HG02870 (cell line): Measurements from ENCODE around the gene KCNA10.
"Not testable (repeated sequence)": the region's sequence is repeated elsewhere in the genome, so short reads cannot be mapped to it uniquely, and the experiment has no call there.

Source experiments
- ATAC-seq: cut with Tn5 transposase; IDR thresholded peaks from one replicate; pipeline ENCODE4 v1.9.1; 2021; ENCODE audit warnings: mild to moderate bottlenecking, moderate library complexity; ENCODE audit not compliant: unreplicated experiment

KCNA10 gene

DNA sequence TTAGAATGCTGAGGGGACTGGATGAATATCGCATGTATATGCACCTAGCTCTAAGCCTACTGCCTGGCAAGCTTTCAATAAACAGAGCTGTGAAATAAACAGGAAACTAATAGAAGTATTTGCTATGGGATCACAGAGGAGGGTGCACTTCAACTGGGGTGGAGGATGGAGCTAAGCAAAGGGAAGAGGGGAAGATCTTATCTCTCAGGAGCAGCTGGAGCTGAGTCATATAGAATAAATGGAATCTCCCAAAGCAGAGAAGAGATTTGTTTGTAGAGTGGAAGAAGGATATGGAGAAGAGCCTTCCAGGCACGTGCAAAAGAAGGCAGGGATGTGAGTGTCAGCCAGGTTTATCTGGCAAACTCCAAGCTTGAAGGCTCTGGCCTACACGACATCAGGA lies 17.0 kb upstream of the KCNA10 start:
- ATAC-seq, result no peak

DNA sequence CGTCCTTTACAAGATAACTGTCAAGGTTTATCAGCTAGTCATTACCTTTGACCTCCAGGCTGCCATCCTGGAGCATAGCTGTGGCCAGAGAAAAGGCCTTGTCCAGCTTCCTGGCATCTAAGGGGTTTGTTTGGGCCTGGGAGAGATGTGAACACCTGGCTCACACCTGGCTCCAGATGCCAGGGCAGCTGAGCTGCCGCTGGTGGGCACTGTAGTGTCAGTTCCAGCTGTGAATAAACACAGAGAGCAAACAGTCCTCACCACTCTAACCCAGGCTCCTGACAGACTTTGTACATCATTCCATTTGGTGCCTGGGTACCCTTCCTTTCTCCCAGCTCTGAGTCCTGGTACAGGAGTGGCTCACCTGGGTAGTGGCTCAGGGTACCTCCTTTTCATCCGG lies 14.3 kb upstream of the KCNA10 start:
- ATAC-seq, result no peak

DNA sequence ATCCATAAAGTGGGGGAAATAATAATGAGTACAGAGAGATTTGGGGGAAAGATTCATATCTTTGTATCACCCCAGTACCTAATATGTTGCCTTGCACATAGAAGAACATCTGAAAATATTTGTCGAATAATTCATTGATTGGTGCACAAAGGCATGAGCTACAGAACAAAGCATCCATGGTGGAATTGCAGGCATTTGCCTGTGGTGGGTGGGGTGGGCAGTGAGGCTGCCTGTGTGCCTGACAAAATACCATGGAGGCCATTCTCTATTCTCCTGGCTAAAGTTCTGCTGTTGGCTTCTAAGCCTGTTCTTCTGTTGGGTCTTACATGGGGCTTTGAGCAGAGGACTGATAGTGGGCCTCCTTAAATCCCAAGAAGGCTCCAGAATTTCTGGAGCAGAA lies 10.0 kb upstream of the KCNA10 start:
- ATAC-seq, result no peak

DNA sequence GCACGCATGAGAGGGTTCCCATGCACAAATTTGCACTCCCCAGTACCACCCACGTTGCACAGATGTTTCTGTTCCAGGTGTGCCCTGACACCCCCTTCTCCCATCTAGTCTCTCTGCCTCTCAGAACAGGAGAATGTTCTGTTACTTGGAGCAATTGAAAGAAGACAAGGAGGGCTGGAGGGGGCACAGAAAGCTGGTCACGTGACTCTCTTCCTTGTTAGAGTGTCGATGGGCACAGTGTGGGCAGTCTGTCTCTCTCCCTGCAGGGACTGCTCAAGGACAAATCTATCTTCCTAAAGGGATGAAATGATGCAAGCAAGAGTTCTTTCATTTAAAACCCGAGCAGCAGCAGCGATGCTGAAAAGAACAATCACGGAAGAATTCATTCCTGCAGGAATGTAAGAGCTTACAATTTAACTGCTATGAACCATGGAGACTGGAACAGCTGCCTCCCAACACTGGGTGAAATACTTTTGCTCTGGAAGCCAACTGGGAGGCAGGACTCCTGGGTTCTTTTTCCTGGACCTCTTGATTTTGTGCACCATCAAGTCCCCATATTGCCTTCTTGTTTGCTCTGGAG lies 7.3 kb upstream of the KCNA10 start:
- no peak for ATAC-seq

DNA sequence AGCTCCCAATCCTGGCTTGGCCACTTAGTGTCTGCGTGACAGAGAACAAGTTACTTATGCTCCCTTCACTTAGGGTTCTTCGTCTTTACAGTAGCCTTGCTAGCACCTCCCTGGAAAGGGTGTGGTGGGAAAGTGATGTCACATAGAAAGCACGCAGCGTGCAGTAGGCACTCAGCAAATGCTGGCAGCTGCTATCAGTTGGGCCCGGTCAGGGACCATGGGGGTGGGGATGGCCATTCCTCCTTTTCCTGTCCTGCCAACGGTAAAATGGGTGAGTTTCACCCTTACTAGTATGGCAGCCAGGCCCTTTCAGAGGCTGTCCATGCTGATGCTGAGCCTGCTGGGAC lies 6.2 kb upstream of the KCNA10 start:
- no peak for ATAC-seq

DNA sequence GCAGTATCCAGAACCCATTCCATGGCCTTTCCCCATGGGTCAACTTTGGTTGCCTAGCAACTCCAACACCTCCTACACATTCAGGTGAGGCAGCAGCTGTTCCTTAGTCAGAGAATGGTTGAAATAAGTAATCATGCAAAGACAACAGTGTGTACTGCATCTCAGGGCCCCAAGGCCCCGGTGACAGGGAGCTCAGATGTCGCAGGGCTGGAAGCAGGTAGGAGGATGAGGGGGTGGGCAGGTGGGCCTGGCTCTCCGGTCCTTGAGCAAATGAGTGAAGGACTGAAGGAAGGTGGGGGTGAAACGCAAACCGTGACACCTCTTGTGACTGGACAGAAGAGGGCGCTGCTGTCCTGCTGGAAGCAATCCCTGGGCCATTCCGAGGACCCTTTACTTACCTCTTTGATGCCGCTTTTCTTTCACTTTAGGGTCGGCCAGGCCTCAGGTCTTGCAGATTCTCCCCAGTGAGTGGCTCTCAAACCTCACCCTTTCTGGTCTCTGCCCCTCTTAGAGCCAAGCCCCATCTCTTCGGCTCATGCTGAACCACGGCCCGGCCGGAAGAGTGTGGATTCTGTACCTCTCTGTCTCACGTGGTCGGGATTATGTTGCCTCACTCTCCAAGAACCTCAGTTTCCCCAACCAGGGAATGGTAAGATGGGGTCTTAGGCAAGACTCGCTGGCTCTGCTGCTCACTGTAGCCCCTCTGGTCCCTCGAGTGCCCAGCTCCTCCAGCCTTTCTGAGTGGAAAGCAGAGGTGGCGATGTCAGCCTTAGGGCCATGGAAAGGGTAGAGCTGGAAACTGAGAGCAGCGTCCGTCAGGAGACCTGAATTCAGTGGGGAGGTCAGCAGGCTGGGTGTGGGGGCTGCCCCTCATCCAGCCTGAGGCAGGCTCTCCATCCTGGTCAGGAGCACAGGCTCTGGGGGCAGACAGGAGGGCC lies 5.6 kb upstream of the KCNA10 start:
- no peak for ATAC-seq

DNA sequence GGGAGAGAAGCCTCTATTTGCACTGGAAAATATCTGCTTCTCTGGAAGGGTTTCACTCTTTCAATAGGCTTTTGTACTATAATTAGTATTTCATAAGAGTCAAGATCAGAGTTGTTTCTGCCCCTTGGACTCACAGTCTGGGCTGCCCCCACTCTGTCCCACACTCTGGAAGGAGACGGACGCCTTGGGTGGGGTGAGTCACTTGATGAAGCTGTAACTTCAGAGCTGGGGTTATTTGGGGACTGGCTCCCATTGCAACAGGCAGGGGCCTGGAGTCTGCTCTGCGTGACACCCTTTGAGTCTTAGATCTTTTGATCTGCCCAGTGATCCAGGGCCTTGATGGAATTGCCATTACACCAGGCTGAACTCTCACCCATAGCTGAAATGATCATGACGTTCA lies 4.0 kb upstream of the KCNA10 start:
- no peak for ATAC-seq

DNA sequence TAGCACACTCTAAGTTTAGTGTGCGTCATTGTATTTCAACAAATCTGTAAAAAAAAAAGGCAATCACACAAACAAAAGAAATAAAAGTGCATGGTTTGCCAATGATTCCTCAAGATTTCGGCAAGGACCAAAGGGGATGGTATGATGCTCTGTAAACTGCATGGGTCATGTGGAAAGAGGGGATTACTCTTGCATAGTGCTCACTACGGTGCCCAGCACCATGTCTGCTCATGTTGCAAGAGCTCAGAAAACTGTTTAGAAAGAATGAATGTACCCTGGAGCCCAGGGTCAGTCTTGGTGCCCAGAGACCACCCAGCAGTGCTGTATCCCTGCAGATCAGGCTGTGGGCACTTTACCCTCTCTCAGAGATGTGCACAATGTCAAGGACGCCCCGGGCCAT lies 3.6 kb upstream of the KCNA10 start:
- ATAC-seq, result no peak

DNA sequence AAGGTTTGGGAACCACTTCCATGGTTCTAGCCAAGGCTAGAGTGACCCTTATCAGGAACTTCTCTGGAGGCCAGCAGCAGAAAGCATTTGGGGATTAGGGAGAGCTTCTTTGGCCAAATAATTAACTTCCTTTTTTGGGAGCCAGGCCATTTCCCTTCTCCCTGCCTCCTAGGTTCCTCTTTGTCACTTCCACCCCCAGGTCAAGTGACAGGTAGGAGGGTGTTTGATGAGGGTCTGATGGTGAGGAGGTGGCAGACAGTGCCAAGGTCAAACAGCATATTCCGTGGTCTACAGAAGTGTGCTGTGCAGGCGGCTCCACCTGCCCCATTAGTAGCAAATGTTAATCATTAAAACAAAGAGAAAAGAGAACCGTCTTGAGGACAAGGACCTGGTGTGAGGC lies 1.9 kb upstream of the KCNA10 start:
- no peak for ATAC-seq

DNA sequence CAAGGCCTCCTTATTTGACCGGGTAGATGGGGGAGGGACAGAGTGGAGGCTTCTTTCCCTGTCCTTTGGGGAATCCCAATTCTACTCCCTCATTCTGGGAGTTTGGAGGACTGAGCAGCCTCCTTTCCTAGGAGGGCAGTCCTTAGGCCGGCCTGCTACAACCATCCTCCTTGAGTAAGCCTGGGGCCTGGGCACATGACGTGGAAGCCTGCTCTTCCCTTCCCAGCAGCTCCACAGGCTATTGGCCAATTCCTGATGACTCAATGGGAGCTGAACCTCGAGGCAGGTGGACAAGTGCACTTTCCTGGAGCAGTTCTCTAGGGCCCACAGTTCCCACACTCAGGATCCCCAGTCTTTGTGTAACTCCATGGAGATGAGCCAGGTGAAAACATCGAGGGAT lies 3.1 kb downstream of the KCNA10 start:
- ATAC-seq, result no peak

DNA sequence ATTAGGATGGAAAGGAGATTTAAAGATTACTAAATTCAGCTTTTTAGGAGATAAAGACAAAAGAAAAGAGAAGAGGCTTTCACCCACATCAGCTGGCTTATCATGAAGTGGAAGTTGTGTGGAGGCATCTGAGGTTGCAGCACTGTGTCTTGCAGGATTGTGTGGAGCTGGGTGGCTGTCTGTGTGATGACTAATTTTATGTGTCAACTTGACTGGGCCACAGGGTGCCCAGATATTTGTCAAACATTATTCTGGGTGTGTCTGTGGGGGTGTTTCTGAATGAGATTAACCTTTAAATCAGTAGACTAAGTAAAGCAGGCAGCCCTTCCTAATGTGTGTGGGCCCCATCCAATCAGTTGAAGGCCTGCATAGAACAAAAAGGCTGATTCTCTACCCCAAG lies 3.9 kb downstream of the KCNA10 start:
- no peak for ATAC-seq

DNA sequence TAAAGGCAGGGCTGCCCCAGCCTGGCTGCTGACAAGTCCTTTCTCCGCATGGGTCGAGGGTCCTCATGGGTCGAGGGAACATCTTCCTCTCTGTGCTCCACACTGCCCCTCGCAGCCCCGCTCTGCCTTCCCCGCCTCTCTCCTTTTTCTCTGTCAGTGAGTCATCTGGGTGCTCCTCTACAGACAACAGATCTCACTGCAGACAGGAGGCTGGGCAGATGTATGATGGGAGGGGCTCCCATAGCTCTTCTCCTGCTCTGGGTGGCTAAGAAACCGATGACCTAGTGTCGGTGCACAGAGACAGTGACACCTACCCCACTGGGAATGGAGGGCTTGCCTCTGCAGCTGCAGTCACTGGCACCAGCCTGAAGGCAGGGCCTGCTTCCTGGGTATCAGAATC lies 5.5 kb downstream of the KCNA10 start:
- no peak for ATAC-seq

DNA sequence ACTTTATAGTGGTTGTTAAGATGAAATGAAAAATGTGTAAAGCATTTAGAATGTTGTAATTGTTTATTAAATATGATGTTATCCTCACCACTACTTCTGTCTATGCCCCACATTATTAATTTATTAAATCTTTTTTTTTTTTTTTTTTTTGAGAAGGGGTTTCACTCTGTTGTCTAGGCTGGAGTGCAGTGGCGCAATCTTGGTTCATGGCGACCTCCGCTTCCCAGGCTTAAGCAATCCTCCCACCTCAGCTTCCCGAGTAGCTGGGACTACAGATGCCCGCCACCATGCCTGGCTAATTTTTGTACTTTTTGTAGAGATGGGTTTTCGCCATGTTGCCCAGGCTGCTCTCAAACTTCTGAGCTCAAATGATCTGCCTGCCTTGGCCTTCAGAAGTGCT lies 7.5 kb downstream of the KCNA10 start:
- no peak for ATAC-seq

DNA sequence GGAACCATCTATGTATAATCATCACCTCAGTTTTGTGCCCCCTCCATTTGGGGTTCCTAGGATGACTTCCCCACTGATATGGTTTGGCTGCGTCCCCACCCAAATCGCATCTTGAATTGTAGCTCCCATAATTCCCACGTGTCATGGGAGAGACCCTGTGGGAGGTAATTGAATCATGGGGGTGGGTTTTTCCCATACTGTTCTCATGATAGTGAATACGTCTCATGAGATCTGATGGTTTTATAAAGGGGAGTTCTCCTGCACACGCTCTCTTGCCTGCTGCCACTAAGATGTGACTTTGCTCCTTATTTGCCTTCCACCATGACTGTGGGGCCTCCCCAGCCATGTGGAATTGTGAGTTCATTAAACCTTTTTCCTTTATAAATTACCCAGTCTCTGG lies 8.1 kb downstream of the KCNA10 start:
- not testable (repeated sequence) for ATAC-seq

DNA sequence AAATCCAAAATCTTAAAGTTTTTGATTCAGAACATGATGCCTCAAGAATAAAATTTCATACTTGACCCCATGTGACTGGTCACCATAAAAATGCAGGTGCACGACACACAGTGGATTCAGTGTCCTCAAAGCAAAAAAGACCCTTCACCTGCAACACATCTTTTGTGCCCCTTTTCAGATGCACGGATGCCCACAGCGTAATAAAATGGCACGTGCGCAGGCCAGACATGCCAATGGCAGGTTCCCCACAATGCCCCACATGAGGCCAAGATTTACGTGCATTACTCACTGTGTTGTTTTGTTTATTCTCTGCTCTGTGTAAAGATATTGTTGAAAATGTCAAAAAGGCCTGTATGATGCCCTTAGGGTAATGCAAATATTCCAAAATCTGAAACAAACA lies 9.3 kb downstream of the KCNA10 start:
- no peak for ATAC-seq

DNA sequence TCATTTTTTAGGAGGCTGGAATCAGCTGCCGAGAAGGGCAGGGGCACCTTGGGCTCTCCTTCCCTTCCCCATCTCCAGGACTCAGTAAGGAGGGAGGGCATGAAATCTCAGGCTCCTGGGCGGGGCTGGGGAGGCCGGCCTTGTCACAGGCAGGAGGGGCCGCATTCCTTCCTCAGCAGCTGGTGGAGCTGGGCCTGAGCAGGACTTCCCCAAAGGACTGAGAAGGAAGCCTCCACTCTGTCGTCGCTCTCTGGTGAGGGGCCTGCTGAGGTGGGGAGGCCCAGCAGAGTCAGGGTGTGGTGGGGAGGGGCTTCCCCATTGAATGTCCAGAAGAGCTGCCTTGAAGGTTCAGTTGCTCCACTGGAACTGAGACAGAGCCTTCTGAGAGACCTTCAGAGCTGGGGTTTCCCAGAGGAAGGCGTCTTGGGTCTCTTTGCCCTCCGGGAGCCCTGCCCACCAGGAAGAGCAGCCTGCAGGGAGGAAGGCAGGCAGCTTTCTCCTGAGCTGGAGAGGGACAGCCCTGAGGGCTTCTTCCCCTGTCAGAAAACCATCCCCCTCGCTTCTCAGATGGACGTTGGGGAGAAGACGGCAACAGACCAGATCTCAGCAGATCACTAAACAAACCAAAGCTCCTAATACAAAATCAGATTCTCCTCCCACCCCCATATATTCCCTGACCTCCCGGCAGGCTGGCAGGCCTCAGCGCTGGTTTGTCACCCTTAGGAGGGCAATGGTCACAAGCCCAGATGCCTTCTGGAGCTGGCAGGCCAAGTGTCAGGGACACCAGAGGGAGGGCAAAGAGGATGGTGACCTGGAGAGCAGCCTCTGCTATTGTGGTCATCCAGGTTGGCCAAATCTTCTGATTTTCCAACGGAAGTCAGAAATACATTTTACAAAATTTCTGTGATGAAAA lies 10.7 kb downstream of the KCNA10 start:
- ATAC-seq, result no peak

DNA sequence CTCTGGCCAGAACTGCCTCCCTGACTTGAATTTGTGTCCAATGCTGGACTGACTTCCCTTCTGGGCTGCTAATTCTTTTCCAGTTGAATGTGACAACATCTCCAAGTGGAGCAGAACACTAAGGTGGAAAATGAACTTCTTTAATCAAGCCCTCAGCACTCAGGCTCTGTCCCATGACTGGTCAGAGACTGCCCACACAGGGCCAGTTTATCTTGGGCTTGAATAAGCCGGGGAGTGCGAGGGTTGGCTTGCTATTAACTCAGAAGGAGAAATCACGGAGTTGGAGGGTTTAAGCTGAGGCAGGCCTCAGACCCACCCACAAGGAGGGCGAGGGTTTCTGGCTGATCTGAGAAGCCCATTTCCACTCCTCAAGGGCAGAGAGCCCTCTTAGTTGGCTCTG lies 12.4 kb downstream of the KCNA10 start:
- no peak for ATAC-seq

DNA sequence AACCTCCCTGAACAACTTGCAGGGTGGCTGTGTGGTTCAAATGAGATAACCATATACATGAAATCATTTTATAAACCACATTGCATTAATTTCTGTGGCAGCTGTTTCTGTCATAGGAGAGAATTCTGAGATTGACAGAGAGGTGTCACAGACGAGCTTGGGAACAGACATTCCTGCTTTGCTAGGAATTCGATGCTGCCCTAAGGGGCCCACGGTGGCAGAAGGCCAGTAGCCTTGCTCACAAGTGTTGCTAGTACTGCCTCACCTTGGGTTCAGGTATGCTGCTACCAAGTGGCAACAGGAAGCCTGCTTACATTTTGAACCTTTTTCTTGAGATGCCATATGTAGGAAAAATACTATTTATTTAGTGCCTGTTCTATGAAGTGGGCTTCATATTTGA lies 13.4 kb downstream of the KCNA10 start:
- no peak for ATAC-seq

DNA sequence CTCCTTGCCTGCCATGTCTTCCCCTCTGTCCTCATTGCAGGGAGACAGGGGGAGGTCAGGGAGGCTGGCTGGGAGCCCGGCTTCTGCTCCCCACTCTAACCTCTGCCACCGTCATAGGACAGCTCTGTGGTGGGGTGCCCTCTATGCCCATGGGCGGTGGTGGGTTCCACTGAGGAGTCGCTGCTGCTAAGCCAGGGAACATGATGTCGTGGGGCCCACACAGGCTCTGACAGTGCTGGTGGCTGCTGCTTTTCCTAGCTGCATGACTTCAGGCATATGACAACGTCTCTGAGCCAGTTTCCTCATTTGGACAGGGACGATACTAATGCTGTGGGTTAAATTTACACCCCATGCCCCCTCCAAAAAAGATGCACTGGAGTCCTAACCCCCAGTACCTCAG lies 14.7 kb downstream of the KCNA10 start:
- no peak for ATAC-seq

DNA sequence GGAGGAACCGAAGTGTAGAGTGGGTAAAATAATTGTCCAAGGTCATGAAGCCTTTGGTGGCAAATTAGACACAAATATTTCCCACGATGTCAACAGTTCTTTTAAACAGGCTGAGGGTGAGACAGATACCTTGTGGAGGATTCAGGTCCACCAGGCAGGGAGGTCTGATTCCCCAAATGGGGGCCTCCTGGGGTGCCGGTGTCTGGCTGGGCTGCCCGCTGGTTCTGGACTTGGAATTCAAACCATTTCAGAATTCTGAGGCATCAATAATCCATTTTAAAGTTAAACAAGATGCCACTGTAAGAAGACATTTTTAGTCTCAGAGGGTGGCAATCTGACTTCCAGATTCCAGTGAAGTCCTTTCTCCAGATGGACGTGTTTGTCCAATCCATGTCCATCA lies 15.5 kb downstream of the KCNA10 start:
- no peak for ATAC-seq

DNA sequence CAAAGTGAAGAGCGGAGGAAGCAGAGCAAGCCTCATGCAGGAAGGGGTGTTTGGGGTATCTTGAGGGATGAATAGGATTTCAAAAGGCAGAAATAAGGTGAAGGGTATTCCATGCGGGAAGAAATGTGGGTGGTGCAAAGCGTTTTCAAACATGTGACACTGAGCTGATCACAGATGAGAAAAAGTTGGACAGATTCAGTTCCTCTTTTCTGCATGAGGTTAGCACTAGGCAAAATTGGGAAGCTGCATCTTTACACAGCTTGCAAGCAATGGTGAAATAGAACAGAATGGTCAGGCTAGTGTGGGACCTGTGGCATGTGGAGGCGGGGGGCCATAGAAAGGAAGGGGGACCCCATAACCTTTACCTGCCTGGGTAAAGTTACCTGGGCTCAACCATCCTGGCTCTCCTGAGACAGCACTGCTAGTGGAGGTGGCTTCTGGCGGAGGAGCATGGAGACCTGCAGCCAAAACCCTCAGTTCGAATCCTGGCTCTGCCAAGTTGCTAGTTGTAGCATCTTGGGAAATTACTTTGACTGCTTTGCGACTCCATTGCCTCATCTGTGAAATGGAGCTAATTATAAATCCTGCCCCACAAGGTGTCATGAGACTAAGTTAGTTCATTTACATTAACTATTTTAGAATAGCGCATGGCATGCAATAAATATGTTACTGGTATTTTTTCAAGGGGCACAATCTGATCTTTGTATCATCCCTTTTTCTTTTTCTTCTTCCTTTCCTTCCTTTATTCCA lies 16.4 kb downstream of the KCNA10 start:
- ATAC-seq, result no peak
